NCI-H2107 treated with DMSO at 0.1 percent for 48 hours (cell line): Measurements from ENCODE around the gene ABCE1.

Source experiments
- DNase-seq: peaks from one replicate; lab custom pipeline; 2025; ENCODE audit not compliant: unreplicated experiment; lab: John Stamatoyannopoulos, UW

Gene ABCE1

DNA sequence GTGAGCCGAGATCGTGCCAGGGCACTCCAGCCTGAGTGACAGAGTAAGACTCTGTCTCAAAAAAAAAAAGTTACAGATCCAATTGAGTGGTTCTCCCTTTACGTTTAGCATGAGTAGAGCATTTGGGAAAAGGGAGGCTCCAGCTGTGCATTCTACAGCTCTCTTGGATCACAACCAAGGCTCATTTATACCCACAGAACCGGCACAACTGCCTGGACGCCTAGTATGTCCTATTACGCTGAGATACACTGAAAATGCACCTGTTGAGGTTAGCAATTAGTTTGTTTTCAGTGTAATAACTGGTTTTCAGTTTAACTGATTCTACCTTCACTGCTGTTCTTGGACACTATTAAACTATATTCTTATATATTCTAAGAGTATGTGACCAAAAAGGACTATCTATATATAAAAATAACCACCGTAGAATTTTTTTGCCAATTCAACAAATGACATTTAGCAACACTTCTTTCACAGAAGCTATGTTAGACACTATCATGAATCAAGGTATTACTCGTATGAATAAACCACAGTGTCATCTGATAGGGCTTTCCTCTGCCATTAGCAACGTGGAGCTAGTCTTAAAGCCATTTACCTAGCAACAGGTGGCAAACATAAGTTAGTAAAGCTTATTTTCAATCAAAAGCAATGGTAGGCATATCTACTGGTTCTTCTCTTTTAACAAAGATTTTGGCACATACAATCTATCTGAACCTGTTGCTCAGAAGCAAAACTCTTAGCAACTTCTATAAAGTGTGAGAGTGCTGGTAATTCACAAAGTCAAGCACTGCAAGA lies 78.7 kb downstream of the ABCE1 start:
- DNase-seq, result peak; percentile 66

- DNase-seq, result no peak
These were observed 79.4 kb downstream of the ABCE1 start for GRCh38 chr4:145177511-145177905.

GRCh38 chr4:145177906-145178538 lies 79.9 kb downstream of the ABCE1 start:
- DNase-seq, result peak; percentile 25

- DNase-seq, result no peak
These were observed 80.7 kb downstream of the ABCE1 start for GRCh38 chr4:145178740-145179280.
